HFFc6 (cell line): ENCODE results near the gene MON1B. TPM values are rescaled to one million over a fixed set of nuclear protein-coding genes. Genes with fewer than 3 reads are reported as not detected.
A peak's percentile ranks its signal among the peaks of the same experiment; 100 is the strongest.

Experiments
- DNase-seq: peaks from one replicate; pipeline ENCODE4 v3.0.0-alpha.2; 2018
- H3K27ac Mint-ChIP-seq: 2 replicates; pipeline ENCODE4 v1.8.0; 2020; ENCODE audit warnings: mild to moderate bottlenecking, mixed read lengths
- H3K27me3 Mint-ChIP-seq: 2 replicates; pipeline ENCODE4 v1.8.0; 2021; ENCODE audit warnings: mild to moderate bottlenecking, moderate library complexity, mixed read lengths; ENCODE audit not compliant: insufficient read depth
- H3K36me3 Mint-ChIP-seq: 2 replicates; pipeline ENCODE4 v1.8.0; 2021; ENCODE audit warnings: low read depth, mixed read lengths
- H3K4me1 Mint-ChIP-seq: 2 replicates; pipeline ENCODE4 v1.8.0; 2020; ENCODE audit warnings: low read depth, mixed read lengths
- H3K4me3 Mint-ChIP-seq: 2 replicates; pipeline ENCODE4 v1.8.0; 2020; ENCODE audit warnings: mild to moderate bottlenecking, moderate library complexity, mixed read lengths
- H3K9me3 Mint-ChIP-seq: 2 replicates; pipeline ENCODE4 v1.8.0; 2020; ENCODE audit warnings: mild to moderate bottlenecking, mixed read lengths
- CTCF ChIP-seq: fragments of 200-600 bp; sonication (generic); IDR thresholded peaks from 2 replicates; pipeline ENCODE4 v1.5.0; 2021; ENCODE audit warnings: antibody characterized with exemption, mild to moderate bottlenecking
- total RNA-seq, 6 experiments: library from RNA; stranded (reverse); fragmentation: NEBNext Ultra II Directional; extraction: Animal tissue kit (Norgen Biotek cat#: 25700); gene quantifications; 2 replicates in 1 of 6; 3 replicates in 5 of 6; pipeline ENCODE4 v1.2.3, GENCODE V29; 2021

Gene MON1B
- total RNA-seq, 6 experiments from 2014 or later: 28.7 to 36.5 (median 33.0) TPM

GRCh38 chr16:77213542-77214106, 22.6 kb downstream of the MON1B start:
- no peaks in the 10 kb centered on the region for H3K36me3 Mint-ChIP-seq
- no peak for TF ChIP-seq CTCF
- H3K4me3 Mint-ChIP-seq: no peak overlapping the region
- DNase-seq: peak; percentile 80
- no peak overlapping the region for H3K27ac Mint-ChIP-seq
- H3K4me1 Mint-ChIP-seq: peaks cover 11% of the 10 kb centered on the region
- H3K9me3 Mint-ChIP-seq: no peaks in the 10 kb centered on the region
- H3K27me3 Mint-ChIP-seq: peaks cover 10% of the 10 kb centered on the region

- no peak overlapping the region for H3K4me3 Mint-ChIP-seq
These were observed 23.6 kb downstream of the MON1B start for GRCh38 chr16:77214411-77215138.

DNA sequence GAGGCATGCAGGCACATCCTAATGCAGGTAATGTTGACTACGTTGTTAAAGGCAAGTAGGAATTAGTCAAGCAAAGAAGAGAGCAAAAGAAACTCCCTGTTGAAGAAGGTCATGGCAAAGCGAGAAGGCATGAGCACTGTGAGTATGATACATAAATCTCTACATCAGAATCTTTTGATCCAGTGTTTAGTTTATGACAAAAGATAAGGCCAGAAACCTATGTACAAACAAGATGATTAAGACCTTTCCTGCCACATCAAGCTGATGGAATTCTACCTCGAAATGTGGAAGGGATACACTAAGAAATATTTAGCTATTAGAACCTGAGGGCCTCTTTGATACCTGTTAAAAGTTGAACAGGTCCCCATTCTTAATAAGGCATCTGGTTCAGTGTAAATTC, 28.4 kb downstream of the MON1B start:
- Mint-ChIP-seq H3K4me1 (peaks cover 5% of the 10 kb centered on the region), H3K27me3 (peaks cover 2% of the 10 kb centered on the region), H3K27ac (no peak overlapping the region), H3K36me3 (no peaks in the 10 kb centered on the region), H3K9me3 (no peaks in the 10 kb centered on the region), H3K4me3 (no peak overlapping the region)
- DNase-seq: no peak
- no peak for TF ChIP-seq CTCF

More at GRCh38 chr16:77214411-77215138, 23.6 kb downstream of the MON1B start:
- H3K36me3 Mint-ChIP-seq: no peaks in the 10 kb centered on the region
- H3K4me1 Mint-ChIP-seq: peaks cover 11% of the 10 kb centered on the region
- peaks cover 12% of the 10 kb centered on the region for H3K27me3 Mint-ChIP-seq
- no peaks in the 10 kb centered on the region for H3K9me3 Mint-ChIP-seq
- no peak for DNase-seq
- H3K27ac Mint-ChIP-seq: no peak overlapping the region
- no peak for TF ChIP-seq CTCF

DNA sequence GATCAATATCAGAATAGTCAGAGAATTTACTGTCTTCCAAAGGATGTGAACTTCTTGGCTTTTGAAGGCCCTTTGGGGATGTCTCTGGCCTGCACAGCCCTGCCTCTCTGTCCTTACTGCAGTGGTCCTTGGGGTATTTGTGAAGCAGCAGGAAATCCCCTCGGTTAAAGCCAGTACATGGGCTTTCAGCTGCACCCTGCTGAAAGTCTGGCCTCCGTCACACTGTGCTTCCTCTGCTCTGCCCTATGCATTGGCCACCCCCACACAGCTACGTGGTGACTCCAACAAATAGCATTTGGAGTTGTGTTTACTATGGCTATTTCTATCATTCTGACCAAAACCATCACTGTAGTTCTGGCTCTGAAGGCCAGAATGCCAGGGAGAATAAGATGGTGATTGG, 29.4 kb downstream of the MON1B start:
- no peak for DNase-seq
- H3K27ac Mint-ChIP-seq: no peak overlapping the region
- H3K27me3 Mint-ChIP-seq: peaks cover 2% of the 10 kb centered on the region
- no peaks in the 10 kb centered on the region for H3K9me3 Mint-ChIP-seq
- no peaks in the 10 kb centered on the region for H3K36me3 Mint-ChIP-seq
- no peak overlapping the region for H3K4me3 Mint-ChIP-seq
- no peak for TF ChIP-seq CTCF
- peaks cover 5% of the 10 kb centered on the region for H3K4me1 Mint-ChIP-seq

GRCh38 chr16:77221482-77221881, 30.5 kb downstream of the MON1B start:
- no peaks in the 10 kb centered on the region for H3K9me3 Mint-ChIP-seq
- H3K4me1 Mint-ChIP-seq: peaks cover 5% of the 10 kb centered on the region
- peaks cover 5% of the 10 kb centered on the region for H3K27me3 Mint-ChIP-seq
- no peak overlapping the region for H3K4me3 Mint-ChIP-seq
- no peak for DNase-seq
- no peak for TF ChIP-seq CTCF
- H3K36me3 Mint-ChIP-seq: no peaks in the 10 kb centered on the region
- no peak overlapping the region for H3K27ac Mint-ChIP-seq
